ENCODE measurements around the gene ARHGAP26. TPM values are rescaled to one million over a fixed set of nuclear protein-coding genes. Genes with fewer than 3 reads are reported as not detected.

The ARHGAP26 gene
- total RNA-seq, 1 donor from 2014 or later, result 17.1 TPM

- H3K36me3 ChIP-seq (ENCODE audit: control insufficient read depth, insufficient read depth, low read length), result no peaks in the 10 kb centered on the region
- no peak for FAIRE-seq
- DNase-seq (ENCODE audit: low read depth), result no peak
Observed at GRCh38 chr5:142902186-142902965, 132.2 kb downstream of the ARHGAP26 start.

GRCh38 chr5:142904416-142904815 lies 134.2 kb downstream of the ARHGAP26 start:
- Histone ChIP-seq H3K4me3 (ENCODE audit: low read depth, low read length) (no peak overlapping the region), H3K36me3 (ENCODE audit: control insufficient read depth, insufficient read depth, low read length) (no peaks in the 10 kb centered on the region), H3K27me3 (ENCODE audit: control insufficient read depth, insufficient read depth, low read length) (no peaks in the 10 kb centered on the region)
- TF ChIP-seq CTCF (IDR thresholded peaks at IDR 0.05; ENCODE audit: insufficient read depth, low read length, severe bottlenecking), result no peak
- DNase-seq (ENCODE audit: low read depth) (peak; percentile 91), FAIRE-seq (no peak)

More at GRCh38 chr5:142902186-142902965, 132.2 kb downstream of the ARHGAP26 start:
- Histone ChIP-seq H3K27me3 (ENCODE audit: control insufficient read depth, insufficient read depth, low read length) (no peaks in the 10 kb centered on the region), H3K4me3 (ENCODE audit: low read depth, low read length) (no peak overlapping the region)
- no peak for TF ChIP-seq CTCF (IDR thresholded peaks at IDR 0.05; ENCODE audit: insufficient read depth, low read length, severe bottlenecking)

GRCh38 chr5:142905348-142905747 lies 135.2 kb downstream of the ARHGAP26 start:
- TF ChIP-seq CTCF (IDR thresholded peaks at IDR 0.05; ENCODE audit: insufficient read depth, low read length, severe bottlenecking), result no peak
- DNase-seq (ENCODE audit: low read depth) (no peak), FAIRE-seq (no peak)
- Histone ChIP-seq H3K4me3 (ENCODE audit: low read depth, low read length) (no peak overlapping the region), H3K27me3 (ENCODE audit: control insufficient read depth, insufficient read depth, low read length) (no peaks in the 10 kb centered on the region), H3K36me3 (ENCODE audit: control insufficient read depth, insufficient read depth, low read length) (no peaks in the 10 kb centered on the region)

GRCh38 chr5:142906863-142907671 lies 136.9 kb downstream of the ARHGAP26 start:
- Histone ChIP-seq H3K36me3 (ENCODE audit: control insufficient read depth, insufficient read depth, low read length) (no peaks in the 10 kb centered on the region), H3K4me3 (ENCODE audit: low read depth, low read length) (no peak overlapping the region), H3K27me3 (ENCODE audit: control insufficient read depth, insufficient read depth, low read length) (no peaks in the 10 kb centered on the region)
- DNase-seq (ENCODE audit: low read depth), result no peak
- FAIRE-seq, result no peak
- TF ChIP-seq CTCF (IDR thresholded peaks at IDR 0.05; ENCODE audit: insufficient read depth, low read length, severe bottlenecking), result no peak

GRCh38 chr5:142908659-142909058 lies 138.5 kb downstream of the ARHGAP26 start:
- TF ChIP-seq CTCF (IDR thresholded peaks at IDR 0.05; ENCODE audit: insufficient read depth, low read length, severe bottlenecking), result no peak
- no peak for DNase-seq (ENCODE audit: low read depth)
- Histone ChIP-seq H3K36me3 (ENCODE audit: control insufficient read depth, insufficient read depth, low read length) (no peaks in the 10 kb centered on the region), H3K27me3 (ENCODE audit: control insufficient read depth, insufficient read depth, low read length) (no peaks in the 10 kb centered on the region), H3K4me3 (ENCODE audit: low read depth, low read length) (no peak overlapping the region)
- no peak for FAIRE-seq

All from bronchial epithelial cell (primary cell).